Erythroblast (primary cell): ENCODE results near the gene EPM2A.

ENCODE experiments used
- GATA1 ChIP-seq: IDR thresholded peaks from 2 replicates; pipeline ENCODE4 v1.6.1; 2011; ENCODE audit warnings: low read depth, mild to moderate bottlenecking, control low read depth, low read length, moderate library complexity
- POLR2A ChIP-seq: IDR thresholded peaks from 2 replicates; pipeline ENCODE4 v1.6.1; 2011; ENCODE audit warnings: mild to moderate bottlenecking, low read length

DNA sequence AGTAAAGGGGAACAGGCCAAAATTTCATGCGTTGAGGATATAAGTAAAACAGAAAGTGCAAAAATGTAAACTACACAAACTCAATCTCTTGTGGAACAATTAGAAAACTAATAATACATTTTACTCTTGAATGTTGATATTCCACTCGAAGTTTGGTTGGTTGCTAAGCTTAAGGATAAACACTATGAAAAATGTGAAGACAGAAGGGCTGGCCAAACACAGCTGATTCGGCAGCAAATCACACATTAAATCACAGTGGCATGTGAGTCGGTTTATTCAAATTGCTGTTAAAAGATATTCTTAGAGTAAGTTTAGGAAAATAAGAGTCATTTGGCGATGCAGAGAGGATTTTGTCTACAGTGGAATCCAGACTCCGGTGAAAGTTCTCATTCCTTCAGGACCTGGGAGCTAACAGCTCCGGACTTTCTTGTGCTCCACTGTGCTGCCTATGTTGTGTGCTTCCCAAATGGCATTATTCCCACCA is 1.4 kb upstream of the EPM2A start:
- TF ChIP-seq POLR2A: no peak
- no peak for TF ChIP-seq GATA1
